Fibroblast of peridontal ligament (primary cell): ENCODE data around the gene DAP.
"Not testable (repeated sequence)": the region's sequence is repeated elsewhere in the genome, so short reads cannot be mapped to it uniquely, and the experiment has no call there.

Experiments used
- DNase-seq: peaks from one replicate; pipeline ENCODE4 v3.0.0-alpha.2; 2010; ENCODE audit errors: extremely low read depth

The DAP gene

DNA sequence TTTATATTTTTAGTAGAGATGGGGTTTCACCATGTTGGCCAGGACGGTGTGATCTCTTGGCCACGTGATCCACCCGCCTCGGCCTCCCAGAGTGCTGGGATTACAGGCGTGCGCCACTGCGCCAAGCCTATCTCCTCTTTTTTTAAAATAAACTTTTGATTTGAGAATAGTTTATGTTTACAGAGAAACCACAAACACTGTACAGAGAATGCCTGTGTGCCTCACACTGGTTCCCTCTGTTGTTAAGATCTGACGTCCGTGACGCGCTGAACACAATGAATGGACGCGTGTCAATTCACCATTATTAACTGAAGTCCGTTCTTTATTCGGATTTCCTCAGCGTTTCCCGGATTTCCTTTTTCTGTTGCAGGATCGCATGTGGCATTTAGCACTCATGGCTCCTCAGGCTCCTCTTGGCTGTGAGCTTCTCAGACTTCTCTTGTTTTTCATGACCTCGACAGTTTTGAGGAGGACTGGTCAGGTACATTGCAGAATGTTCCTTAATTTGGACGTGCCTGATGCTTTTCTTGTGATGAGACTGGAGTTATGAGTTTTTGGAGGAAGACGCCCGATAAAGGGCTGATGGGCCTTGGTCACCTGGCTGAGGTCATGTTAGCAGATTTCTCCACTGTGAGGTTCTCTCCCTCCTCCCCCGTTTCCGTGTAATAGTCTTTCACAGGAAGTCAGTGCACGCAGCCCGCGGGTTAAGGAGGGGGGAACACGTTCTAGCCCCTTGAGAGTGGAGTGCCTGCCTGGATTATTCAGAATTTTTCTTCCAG lies 127.6 kb downstream of the DAP start:
- no peak for DNase-seq

- DNase-seq: no peak
Measured at GRCh38 chr5:10632110-10632761, 128.8 kb downstream of the DAP start.

- no peak for DNase-seq
Measured at GRCh38 chr5:10631316-10631996, 129.6 kb downstream of the DAP start.

GRCh38 chr5:10630744-10631143 lies 130.3 kb downstream of the DAP start:
- DNase-seq: not testable (repeated sequence)

DNA sequence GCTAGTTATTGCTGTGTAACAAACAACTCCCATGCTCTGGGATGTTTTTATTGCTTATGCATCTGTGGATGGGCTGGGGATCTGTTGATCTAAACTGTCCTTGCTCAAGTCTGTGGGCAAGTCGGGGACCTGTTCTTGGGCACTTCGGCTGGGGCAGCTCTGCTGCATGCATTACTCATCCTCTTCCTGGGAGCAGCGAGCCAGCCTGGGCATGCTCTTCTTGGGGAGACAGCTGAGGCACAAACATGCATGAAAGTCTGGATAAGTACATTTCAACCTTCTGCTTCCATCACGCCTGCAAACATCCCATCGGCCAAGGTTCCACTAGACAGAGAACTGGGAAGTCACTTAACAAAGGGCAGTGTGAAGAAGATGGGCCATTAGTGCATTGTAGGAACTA lies 130.9 kb downstream of the DAP start:
- DNase-seq: no peak

DNA sequence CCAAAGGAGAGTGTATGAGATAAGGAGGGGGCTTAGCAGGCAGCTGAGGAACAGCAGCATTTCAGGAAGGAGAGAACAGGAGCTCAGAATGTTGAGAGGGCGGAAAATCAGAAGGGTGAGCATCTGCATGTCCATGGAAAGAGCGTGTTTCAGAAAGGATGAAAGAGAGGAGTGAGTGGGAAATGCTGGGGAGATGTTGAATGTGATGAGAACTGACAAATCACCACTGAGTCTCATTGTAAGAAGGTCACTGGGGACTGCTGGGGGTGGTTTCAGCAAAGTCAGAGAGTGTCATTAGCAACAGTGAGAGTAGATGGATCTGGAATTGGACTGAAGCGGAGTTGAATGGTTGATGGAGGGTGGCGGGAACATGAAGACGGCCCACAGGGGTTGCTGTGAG lies 131.4 kb downstream of the DAP start:
- no peak for DNase-seq
